BE2C (cell line): ENCODE measurements around the gene ZHX3.

Experiments
- DNase-seq: peaks from one replicate; pipeline ENCODE4 v3.0.0-alpha.2; 2020
- H3K27me3 ChIP-seq: fragments of 250-450 bp; sonication (Bioruptor Pico); 2 replicates; pipeline ENCODE4 v1.5.1; 2020; ENCODE audit warnings: mild to moderate bottlenecking
- H3K36me3 ChIP-seq: fragments of 250-450 bp; sonication (Bioruptor Pico); 2 replicates; pipeline ENCODE4 v1.5.1; 2020; ENCODE audit warnings: mild to moderate bottlenecking
- H3K4me1 ChIP-seq: fragments of 250-450 bp; sonication (Bioruptor Pico); 2 replicates; pipeline ENCODE4 v1.5.1; 2020
- H3K4me3 ChIP-seq: 2 replicates; pipeline ENCODE4 v1.5.1; 2011; ENCODE audit warnings: low read depth, low read length
- H3K9me3 ChIP-seq: fragments of 250-450 bp; sonication (Bioruptor Pico); 2 replicates; pipeline ENCODE4 v1.5.1; 2020
- TF ChIP-seq, protein P1 (sequence below): IDR thresholded peaks from 2 replicates; pipeline ENCODE4 v1.5.1; 2012; ENCODE audit warnings: mild to moderate bottlenecking, low read depth, low read length

The ZHX3 gene

DNA sequence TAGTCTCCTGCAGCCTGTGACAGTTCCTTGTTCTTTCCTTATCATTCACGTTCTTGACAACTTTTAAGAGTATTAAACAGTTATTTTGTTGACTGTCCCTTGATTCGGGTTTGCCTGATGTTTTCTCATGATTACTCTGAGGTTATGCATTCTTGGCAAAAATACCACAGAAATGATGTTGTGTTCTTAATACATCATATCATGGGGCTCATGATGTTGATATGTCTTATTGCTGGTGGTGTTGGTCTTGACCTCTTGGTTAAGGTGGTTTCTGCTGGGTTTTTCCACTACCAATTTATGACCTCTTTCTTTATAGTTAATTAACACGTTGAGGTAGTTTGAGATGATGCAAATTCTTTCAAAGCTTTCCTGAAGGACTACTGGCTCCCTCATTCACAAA lies 59.1 kb downstream of the ZHX3 start:
- Histone ChIP-seq H3K9me3 (no peaks in the 10 kb centered on the region), H3K4me3 (no peak overlapping the region), H3K27me3 (no peaks in the 10 kb centered on the region), H3K36me3 (no peaks in the 10 kb centered on the region), H3K4me1 (no peaks in the 10 kb centered on the region)
- DNase-seq, result no peak
- TF ChIP-seq, protein P1, sequence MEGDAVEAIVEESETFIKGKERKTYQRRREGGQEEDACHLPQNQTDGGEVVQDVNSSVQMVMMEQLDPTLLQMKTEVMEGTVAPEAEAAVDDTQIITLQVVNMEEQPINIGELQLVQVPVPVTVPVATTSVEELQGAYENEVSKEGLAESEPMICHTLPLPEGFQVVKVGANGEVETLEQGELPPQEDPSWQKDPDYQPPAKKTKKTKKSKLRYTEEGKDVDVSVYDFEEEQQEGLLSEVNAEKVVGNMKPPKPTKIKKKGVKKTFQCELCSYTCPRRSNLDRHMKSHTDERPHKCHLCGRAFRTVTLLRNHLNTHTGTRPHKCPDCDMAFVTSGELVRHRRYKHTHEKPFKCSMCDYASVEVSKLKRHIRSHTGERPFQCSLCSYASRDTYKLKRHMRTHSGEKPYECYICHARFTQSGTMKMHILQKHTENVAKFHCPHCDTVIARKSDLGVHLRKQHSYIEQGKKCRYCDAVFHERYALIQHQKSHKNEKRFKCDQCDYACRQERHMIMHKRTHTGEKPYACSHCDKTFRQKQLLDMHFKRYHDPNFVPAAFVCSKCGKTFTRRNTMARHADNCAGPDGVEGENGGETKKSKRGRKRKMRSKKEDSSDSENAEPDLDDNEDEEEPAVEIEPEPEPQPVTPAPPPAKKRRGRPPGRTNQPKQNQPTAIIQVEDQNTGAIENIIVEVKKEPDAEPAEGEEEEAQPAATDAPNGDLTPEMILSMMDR, result no peak

DNA sequence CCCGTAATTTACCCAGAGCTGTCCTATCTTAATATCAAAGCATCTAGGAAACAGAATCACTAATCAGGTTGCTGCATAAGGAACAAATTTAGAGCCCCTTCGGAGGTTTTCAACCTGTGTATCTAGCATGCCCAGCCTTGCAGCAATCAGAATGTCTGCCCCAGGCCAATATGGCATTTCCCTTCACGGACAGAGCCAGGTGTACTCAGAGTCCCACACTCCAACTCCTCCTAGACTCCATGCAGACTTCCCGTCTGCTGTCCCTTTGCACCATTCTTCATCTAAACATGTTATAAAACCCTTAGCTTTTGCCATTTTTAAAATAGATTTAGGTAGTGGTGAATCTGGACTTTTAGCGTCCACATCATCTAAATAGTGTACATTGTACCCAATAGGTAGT lies 61.0 kb downstream of the ZHX3 start:
- H3K27me3 ChIP-seq, result no peaks in the 10 kb centered on the region
- no peaks in the 10 kb centered on the region for H3K36me3 ChIP-seq
- TF ChIP-seq, protein P1, result no peak
- no peak overlapping the region for H3K4me3 ChIP-seq
- no peaks in the 10 kb centered on the region for H3K9me3 ChIP-seq
- DNase-seq, result no peak
- no peaks in the 10 kb centered on the region for H3K4me1 ChIP-seq

DNA sequence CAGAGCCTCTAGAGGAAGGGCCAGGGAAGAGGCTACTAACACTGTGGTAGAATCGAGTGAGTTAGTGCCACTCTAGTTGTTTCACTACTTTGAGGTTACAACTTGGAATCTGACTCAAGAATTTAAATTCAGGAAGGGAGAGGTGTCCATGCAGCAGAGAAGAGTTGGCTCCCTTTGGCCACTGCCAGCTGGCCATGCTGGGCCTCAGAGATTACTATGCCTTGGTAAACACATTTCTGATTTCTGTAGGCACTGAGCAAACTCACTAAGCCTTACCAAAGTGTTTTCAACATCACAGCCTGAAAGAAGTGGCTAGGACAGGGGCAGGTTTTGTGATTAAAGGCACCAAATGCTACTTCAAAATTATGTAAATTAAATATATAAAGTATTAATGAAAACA lies 61.9 kb downstream of the ZHX3 start:
- Histone ChIP-seq H3K4me1 (no peaks in the 10 kb centered on the region), H3K27me3 (no peaks in the 10 kb centered on the region), H3K9me3 (no peaks in the 10 kb centered on the region), H3K36me3 (no peaks in the 10 kb centered on the region), H3K4me3 (no peak overlapping the region)
- DNase-seq, result no peak
- TF ChIP-seq, protein P1, result no peak

DNA sequence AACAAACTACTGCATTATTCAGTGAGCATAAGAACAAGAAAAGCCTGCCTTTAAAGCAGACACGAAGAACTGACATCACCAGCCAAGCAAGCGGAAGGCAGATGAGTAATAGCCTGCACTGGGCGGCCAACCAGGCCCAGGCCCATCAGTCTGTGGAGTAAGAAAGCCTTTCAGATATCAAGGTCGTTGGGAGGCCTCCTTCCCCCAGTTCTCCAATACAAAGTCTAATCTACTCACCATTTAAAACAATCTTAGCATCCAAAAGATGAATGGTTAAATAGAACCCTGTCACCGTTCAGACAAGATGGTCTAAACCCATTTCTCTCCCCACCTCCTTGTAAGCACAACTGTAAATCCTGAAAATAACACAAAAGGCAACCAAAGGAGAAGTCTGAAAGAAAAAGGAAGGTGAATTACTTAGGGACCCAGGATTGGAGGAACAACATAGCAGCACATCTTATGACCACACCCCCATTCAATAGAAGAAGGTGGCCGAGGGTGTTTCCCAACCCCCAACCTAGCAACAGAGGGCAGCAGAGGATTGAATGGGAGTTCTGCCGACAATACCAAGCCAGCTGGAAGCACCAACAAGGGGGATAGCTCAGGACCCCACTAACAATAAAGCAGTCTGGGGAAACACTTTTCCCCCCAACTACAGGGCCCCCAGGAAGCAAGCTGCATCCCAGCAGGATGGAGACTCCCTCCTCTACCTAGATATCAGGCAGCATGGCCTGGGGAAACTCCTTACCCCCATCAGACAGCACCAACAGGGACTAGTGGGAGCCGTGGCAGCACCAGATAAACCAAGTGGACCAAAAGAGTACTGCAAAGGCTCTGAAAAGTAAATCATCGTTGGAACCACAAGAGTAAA lies 67.9 kb downstream of the ZHX3 start:
- H3K27me3 ChIP-seq, result no peaks in the 10 kb centered on the region
- H3K36me3 ChIP-seq, result no peaks in the 10 kb centered on the region
- DNase-seq, result peak; percentile 21
- no peaks in the 10 kb centered on the region for H3K9me3 ChIP-seq
- H3K4me3 ChIP-seq, result no peak overlapping the region
- H3K4me1 ChIP-seq, result no peaks in the 10 kb centered on the region
- TF ChIP-seq, protein P1, result peak; percentile 34

DNA sequence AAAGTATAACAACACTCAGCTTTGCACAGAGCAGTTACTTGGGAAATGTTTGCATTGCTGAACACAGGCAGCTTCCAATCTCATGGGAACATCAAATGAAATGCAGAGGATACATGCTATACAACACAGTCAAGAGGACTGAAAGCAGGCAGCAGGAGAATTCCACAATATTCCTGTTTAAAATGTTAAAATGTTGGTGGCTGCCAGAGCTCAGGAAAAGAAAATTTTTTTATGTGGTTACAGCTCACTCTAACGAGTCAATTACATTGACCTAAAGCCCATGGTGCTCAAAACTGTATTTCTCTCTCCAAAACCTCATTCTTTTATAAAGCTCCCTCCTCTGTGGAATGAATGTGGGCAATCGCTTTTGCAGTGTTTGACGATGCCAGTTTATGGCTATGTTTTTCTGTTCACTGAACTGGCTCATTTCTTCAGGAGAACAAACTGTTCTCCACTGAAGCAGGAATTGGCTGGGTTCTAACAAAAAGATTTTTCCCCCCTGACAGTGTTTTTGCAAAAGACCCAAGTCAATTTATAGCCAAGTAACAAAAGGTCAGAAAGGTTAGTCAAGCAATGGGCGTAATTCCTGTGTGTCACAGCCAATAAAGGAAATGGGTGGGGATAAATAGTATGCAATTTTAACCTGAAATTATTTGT lies 69.0 kb downstream of the ZHX3 start:
- Histone ChIP-seq H3K9me3 (no peaks in the 10 kb centered on the region), H3K36me3 (no peaks in the 10 kb centered on the region), H3K27me3 (no peaks in the 10 kb centered on the region), H3K4me3 (no peak overlapping the region), H3K4me1 (no peaks in the 10 kb centered on the region)
- DNase-seq, result no peak
- TF ChIP-seq, protein P1, result no peak
